T-helper 2 cell treated with Interferon-gamma antibody and Interleukin-4, amounts not matched to agents 5 μg/mL and 100 μg/mL, for 36 hours (primary cell): Measurements from ENCODE around the gene RTEL1.

ENCODE experiments used
- DNase-seq: peaks from one replicate; pipeline ENCODE4 v3.0.0; 2021; ENCODE audit warnings: low spot score
- H3K27ac Mint-ChIP-seq: one replicate; pipeline ENCODE4 v1.8.0; 2021; ENCODE audit warnings: mild to moderate bottlenecking, mixed read lengths
- H3K27me3 Mint-ChIP-seq: one replicate; pipeline ENCODE4 v1.8.0; 2021; ENCODE audit warnings: low read depth, mixed read lengths
- H3K36me3 Mint-ChIP-seq: one replicate; pipeline ENCODE4 v1.8.0; 2021; ENCODE audit warnings: low read depth, mixed read lengths
- H3K4me1 Mint-ChIP-seq: one replicate; pipeline ENCODE4 v1.8.0; 2021; ENCODE audit warnings: low read depth, mixed read lengths
- H3K4me3 Mint-ChIP-seq: one replicate; pipeline ENCODE4 v1.8.0; 2022; ENCODE audit warnings: mild to moderate bottlenecking, moderate library complexity, mixed read lengths
- H3K9me3 Mint-ChIP-seq: one replicate; pipeline ENCODE4 v1.8.0; 2021; ENCODE audit warnings: mixed read lengths

The RTEL1 gene

GRCh38 chr20:63696628-63697356 lies 38.7 kb downstream of the RTEL1 start, which contains the start of gene TNFRSF6B:
Gene TNFRSF6B (plus strand): TSS chr20:63696652. CDS start chr20:63696768, 116 bp downstream.
- Mint-ChIP-seq H3K4me1 (no peaks in the 10 kb centered on the region), H3K27me3 (peaks cover 2% of the 10 kb centered on the region), H3K36me3 (peaks cover 9% of the 10 kb centered on the region), H3K4me3 (no peak within 1 kb of the TSS), H3K27ac (peak within 1 kb of the TSS; percentile 36), H3K9me3 (no peaks in the 10 kb centered on the region)
- no peak for DNase-seq

GRCh38 chr20:63697357-63697867 lies 39.3 kb downstream of the RTEL1 start:
- H3K27me3 Mint-ChIP-seq, result peaks cover 2% of the 10 kb centered on the region
- H3K9me3 Mint-ChIP-seq, result no peaks in the 10 kb centered on the region
- no peak overlapping the region for H3K4me3 Mint-ChIP-seq
- H3K36me3 Mint-ChIP-seq, result peaks cover 7% of the 10 kb centered on the region
- H3K4me1 Mint-ChIP-seq, result no peaks in the 10 kb centered on the region
- DNase-seq, result no peak
- peak overlapping the region; percentile 36 for H3K27ac Mint-ChIP-seq

- peaks cover 5% of the 10 kb centered on the region for H3K36me3 Mint-ChIP-seq
- no peak for DNase-seq
- H3K9me3 Mint-ChIP-seq, result no peaks in the 10 kb centered on the region
- H3K4me3 Mint-ChIP-seq, result no peak overlapping the region
- H3K27me3 Mint-ChIP-seq, result peaks cover 2% of the 10 kb centered on the region
- no peak overlapping the region for H3K27ac Mint-ChIP-seq
- no peaks in the 10 kb centered on the region for H3K4me1 Mint-ChIP-seq
Observed at GRCh38 chr20:63697868-63698545, 39.9 kb downstream of the RTEL1 start.

GRCh38 chr20:63698739-63699465 lies 40.8 kb downstream of the RTEL1 start:
- Mint-ChIP-seq H3K36me3 (peaks cover 2% of the 10 kb centered on the region), H3K4me1 (no peaks in the 10 kb centered on the region), H3K27ac (no peak overlapping the region), H3K9me3 (no peaks in the 10 kb centered on the region), H3K27me3 (no peaks in the 10 kb centered on the region), H3K4me3 (no peak overlapping the region)
- peak; percentile 50 for DNase-seq

GRCh38 chr20:63699466-63700198 lies 41.5 kb downstream of the RTEL1 start:
- H3K36me3 Mint-ChIP-seq, result no peaks in the 10 kb centered on the region
- H3K27ac Mint-ChIP-seq, result no peak overlapping the region
- H3K4me3 Mint-ChIP-seq, result no peak overlapping the region
- H3K27me3 Mint-ChIP-seq, result no peaks in the 10 kb centered on the region
- H3K4me1 Mint-ChIP-seq, result no peaks in the 10 kb centered on the region
- no peaks in the 10 kb centered on the region for H3K9me3 Mint-ChIP-seq
- DNase-seq, result no peak

GRCh38 chr20:63700199-63701050 lies 42.3 kb downstream of the RTEL1 start:
- H3K4me3 Mint-ChIP-seq, result no peak overlapping the region
- no peaks in the 10 kb centered on the region for H3K9me3 Mint-ChIP-seq
- H3K27ac Mint-ChIP-seq, result no peak overlapping the region
- no peak for DNase-seq
- H3K4me1 Mint-ChIP-seq, result peaks cover 3% of the 10 kb centered on the region
- H3K36me3 Mint-ChIP-seq, result peaks cover 7% of the 10 kb centered on the region
- H3K27me3 Mint-ChIP-seq, result no peaks in the 10 kb centered on the region

- no peaks in the 10 kb centered on the region for H3K9me3 Mint-ChIP-seq
- H3K27ac Mint-ChIP-seq, result no peak overlapping the region
- H3K27me3 Mint-ChIP-seq, result no peaks in the 10 kb centered on the region
- no peak overlapping the region for H3K4me3 Mint-ChIP-seq
- peaks cover 12% of the 10 kb centered on the region for H3K36me3 Mint-ChIP-seq
- DNase-seq, result no peak
- H3K4me1 Mint-ChIP-seq, result peaks cover 8% of the 10 kb centered on the region
Observed at GRCh38 chr20:63701051-63701328, 42.9 kb downstream of the RTEL1 start.

GRCh38 chr20:63701329-63702035 lies 43.4 kb downstream of the RTEL1 start:
- no peak for DNase-seq
- H3K4me3 Mint-ChIP-seq, result no peak overlapping the region
- no peaks in the 10 kb centered on the region for H3K27me3 Mint-ChIP-seq

GRCh38 chr20:63702036-63702665 lies 44.0 kb downstream of the RTEL1 start:
- Mint-ChIP-seq H3K4me1 (peaks cover 18% of the 10 kb centered on the region), H3K36me3 (peaks cover 24% of the 10 kb centered on the region), H3K9me3 (no peaks in the 10 kb centered on the region), H3K4me3 (no peak overlapping the region), H3K27me3 (no peaks in the 10 kb centered on the region), H3K27ac (no peak overlapping the region)
- no peak for DNase-seq

More at GRCh38 chr20:63701329-63702035, 43.4 kb downstream of the RTEL1 start:
- peaks cover 17% of the 10 kb centered on the region for H3K36me3 Mint-ChIP-seq
- H3K4me1 Mint-ChIP-seq, result peaks cover 11% of the 10 kb centered on the region
- no peak overlapping the region for H3K27ac Mint-ChIP-seq
- no peaks in the 10 kb centered on the region for H3K9me3 Mint-ChIP-seq

- no peak overlapping the region for H3K4me3 Mint-ChIP-seq
- peaks cover 18% of the 10 kb centered on the region for H3K4me1 Mint-ChIP-seq
- no peaks in the 10 kb centered on the region for H3K27me3 Mint-ChIP-seq
- no peaks in the 10 kb centered on the region for H3K9me3 Mint-ChIP-seq
- peaks cover 24% of the 10 kb centered on the region for H3K36me3 Mint-ChIP-seq
- DNase-seq, result no peak
- H3K27ac Mint-ChIP-seq, result no peak overlapping the region
Observed at GRCh38 chr20:63702751-63703470, 44.8 kb downstream of the RTEL1 start.

GRCh38 chr20:63703471-63703975 lies 45.4 kb downstream of the RTEL1 start:
- H3K9me3 Mint-ChIP-seq, result no peaks in the 10 kb centered on the region
- no peaks in the 10 kb centered on the region for H3K27me3 Mint-ChIP-seq
- no peak overlapping the region for H3K4me3 Mint-ChIP-seq
- peaks cover 27% of the 10 kb centered on the region for H3K36me3 Mint-ChIP-seq
- H3K27ac Mint-ChIP-seq, result no peak overlapping the region
- no peak for DNase-seq
- H3K4me1 Mint-ChIP-seq, result peaks cover 19% of the 10 kb centered on the region
